ENCODE data around the gene SYCE1. TPM values are rescaled to one million over a fixed set of nuclear protein-coding genes. Genes with fewer than 3 reads are reported as not detected.

SYCE1 gene
- total and polyA plus RNA-seq, 2 experiments from 2014 or later, result 0.12 TPM; not detected in 1

GRCh38 chr10:133564816-133565215 lies 567 bp downstream of the SYCE1 start:
- H3K9me3 ChIP-seq (ENCODE audit: low read depth), result no peaks in the 10 kb centered on the region
- H3K4me1 ChIP-seq (ENCODE audit: insufficient read depth), result no peaks in the 10 kb centered on the region
- no peak overlapping the region for H3K27ac ChIP-seq
- H3K9me2 ChIP-seq (replicated peaks; ENCODE audit: insufficient read depth), result no peaks in the 10 kb centered on the region
- DNase-seq (ENCODE audit: low spot score), result no peak
- no peak overlapping the region for H3K4me3 ChIP-seq
- no peaks in the 10 kb centered on the region for H3K27me3 ChIP-seq
- H2AFZ ChIP-seq, result no peak overlapping the region
- no peaks in the 10 kb centered on the region for H4K20me1 ChIP-seq (ENCODE audit: insufficient read depth, poor library complexity, severe bottlenecking)
- no peak overlapping the region for H3K4me2 ChIP-seq
- H3K36me3 ChIP-seq (replicated peaks; ENCODE audit: insufficient read depth, low read depth), result no peaks in the 10 kb centered on the region
- 84% methylated on average over 11 of the region's 12 CpGs for WGBS (ENCODE audit: low lambda C conversion rate, missing lambda C conversion rate)
- no peaks in the 10 kb centered on the region for H3K79me2 ChIP-seq
- no peak for TF ChIP-seq CTCF (IDR thresholded peaks at IDR 0.05; ENCODE audit: poor library complexity)
- no peak for TF ChIP-seq EZH2phosphoT487 (IDR thresholded peaks at IDR 0.05; ENCODE audit: low read depth, severe bottlenecking, unreplicated experiment)
- TF ChIP-seq EZH2 (IDR thresholded peaks at IDR 0.05; ENCODE audit: borderline replicate concordance), result no peak

DNA sequence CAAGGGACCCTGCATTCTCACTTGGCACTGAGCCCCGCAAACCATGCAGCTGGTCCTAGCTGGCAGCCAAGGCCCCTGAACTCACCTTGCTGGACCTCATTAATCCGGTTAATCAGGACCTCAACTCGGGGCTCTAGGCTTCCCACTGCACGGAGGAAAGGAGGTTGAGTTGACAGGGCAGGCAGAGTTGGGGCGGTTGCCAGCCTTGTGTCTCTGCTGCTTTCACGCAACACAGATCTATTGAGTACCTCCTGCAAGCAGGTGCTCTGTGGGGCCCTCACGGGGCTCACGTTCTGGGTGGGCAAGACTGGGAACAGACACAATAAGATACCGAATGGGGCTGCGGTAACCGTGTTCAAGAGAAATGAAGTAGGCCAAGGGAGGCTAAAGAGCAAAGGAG lies 6.2 kb downstream of the SYCE1 start:
- Histone ChIP-seq H3K4me1 (ENCODE audit: insufficient read depth) (no peaks in the 10 kb centered on the region), H3K79me2 (no peaks in the 10 kb centered on the region), H3K9me2 (replicated peaks; ENCODE audit: insufficient read depth) (no peaks in the 10 kb centered on the region), H3K4me2 (no peak overlapping the region), H4K20me1 (ENCODE audit: insufficient read depth, poor library complexity, severe bottlenecking) (no peaks in the 10 kb centered on the region), H3K27me3 (no peaks in the 10 kb centered on the region), H3K36me3 (replicated peaks; ENCODE audit: insufficient read depth, low read depth) (no peaks in the 10 kb centered on the region), H2AFZ (no peak overlapping the region), H3K27ac (no peak overlapping the region), H3K9me3 (ENCODE audit: low read depth) (no peaks in the 10 kb centered on the region), H3K4me3 (no peak overlapping the region)
- no peak for DNase-seq (ENCODE audit: low spot score)
- 80% methylated on average over 11 of the region's 11 CpGs for WGBS (ENCODE audit: low lambda C conversion rate, missing lambda C conversion rate)
- TF ChIP-seq CTCF (IDR thresholded peaks at IDR 0.05; ENCODE audit: poor library complexity) (no peak), EZH2 (IDR thresholded peaks at IDR 0.05; ENCODE audit: borderline replicate concordance) (no peak)

- no peak overlapping the region for H2AFZ ChIP-seq
- no peaks in the 10 kb centered on the region for H4K20me1 ChIP-seq (ENCODE audit: insufficient read depth, poor library complexity, severe bottlenecking)
- H3K27ac ChIP-seq, result no peak overlapping the region
- no peak for TF ChIP-seq EZH2 (IDR thresholded peaks at IDR 0.05; ENCODE audit: borderline replicate concordance)
- TF ChIP-seq EZH2phosphoT487 (IDR thresholded peaks at IDR 0.05; ENCODE audit: low read depth, severe bottlenecking, unreplicated experiment), result no peak
- TF ChIP-seq CTCF (IDR thresholded peaks at IDR 0.05; ENCODE audit: poor library complexity), result no peak
- H3K4me1 ChIP-seq (ENCODE audit: insufficient read depth), result no peaks in the 10 kb centered on the region
- H3K4me2 ChIP-seq, result no peak overlapping the region
- H3K9me3 ChIP-seq (ENCODE audit: low read depth), result no peaks in the 10 kb centered on the region
- no peak overlapping the region for H3K4me3 ChIP-seq
- no peaks in the 10 kb centered on the region for H3K79me2 ChIP-seq
- no peaks in the 10 kb centered on the region for H3K9me2 ChIP-seq (replicated peaks; ENCODE audit: insufficient read depth)
- H3K27me3 ChIP-seq, result no peaks in the 10 kb centered on the region
- DNase-seq (ENCODE audit: low spot score), result no peak
- H3K36me3 ChIP-seq (replicated peaks; ENCODE audit: insufficient read depth, low read depth), result no peaks in the 10 kb centered on the region
- WGBS (ENCODE audit: low lambda C conversion rate, missing lambda C conversion rate), result 40% methylated on average over 3 of the region's 3 CpGs
These were observed 8.0 kb downstream of the SYCE1 start for GRCh38 chr10:133557381-133557780.

- no peak overlapping the region for H3K4me2 ChIP-seq
- no peak for DNase-seq (ENCODE audit: low spot score)
- no peaks in the 10 kb centered on the region for H4K20me1 ChIP-seq (ENCODE audit: insufficient read depth, poor library complexity, severe bottlenecking)
- no peaks in the 10 kb centered on the region for H3K36me3 ChIP-seq (replicated peaks; ENCODE audit: insufficient read depth, low read depth)
- no peak overlapping the region for H2AFZ ChIP-seq
- H3K27ac ChIP-seq, result no peak overlapping the region
- TF ChIP-seq CTCF (IDR thresholded peaks at IDR 0.05; ENCODE audit: poor library complexity) (no peak), EZH2 (IDR thresholded peaks at IDR 0.05; ENCODE audit: borderline replicate concordance) (no peak), EZH2phosphoT487 (IDR thresholded peaks at IDR 0.05; ENCODE audit: low read depth, severe bottlenecking, unreplicated experiment) (no peak)
- no peak overlapping the region for H3K4me3 ChIP-seq
- H3K27me3 ChIP-seq, result no peaks in the 10 kb centered on the region
- H3K9me2 ChIP-seq (replicated peaks; ENCODE audit: insufficient read depth), result no peaks in the 10 kb centered on the region
- no peaks in the 10 kb centered on the region for H3K79me2 ChIP-seq
- H3K4me1 ChIP-seq (ENCODE audit: insufficient read depth), result no peaks in the 10 kb centered on the region
- H3K9me3 ChIP-seq (ENCODE audit: low read depth), result no peaks in the 10 kb centered on the region
- WGBS (ENCODE audit: low lambda C conversion rate, missing lambda C conversion rate), result 80% methylated on average over 8 of the region's 8 CpGs
These were observed 9.9 kb downstream of the SYCE1 start for GRCh38 chr10:133555521-133555920.
